Measurements from ENCODE around the gene CFAP20DC.
"Not testable (repeated sequence)": the region's sequence is repeated elsewhere in the genome, so short reads cannot be mapped to it uniquely, and the experiment has no call there.

CFAP20DC gene

DNA sequence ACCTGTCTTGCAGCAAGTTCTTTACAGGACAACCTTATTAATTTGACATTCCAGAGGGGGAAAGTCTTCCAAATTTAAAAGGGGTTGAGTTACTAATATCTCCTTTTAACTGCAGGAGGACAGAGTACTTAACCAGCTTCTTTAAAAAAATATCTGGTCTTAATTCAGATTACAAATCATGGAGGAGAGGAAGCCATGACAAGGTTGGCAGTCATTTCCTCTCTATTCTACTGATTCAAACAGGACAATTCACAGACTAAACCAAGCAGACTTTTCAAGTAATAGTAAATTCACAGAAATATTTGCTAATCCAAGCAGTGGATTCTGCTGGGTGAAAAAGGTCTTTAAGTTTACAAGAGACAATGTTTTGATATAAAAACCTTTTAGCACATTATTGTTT is 185.3 kb downstream of the CFAP20DC start:
- DNase-seq = no peak

DNA sequence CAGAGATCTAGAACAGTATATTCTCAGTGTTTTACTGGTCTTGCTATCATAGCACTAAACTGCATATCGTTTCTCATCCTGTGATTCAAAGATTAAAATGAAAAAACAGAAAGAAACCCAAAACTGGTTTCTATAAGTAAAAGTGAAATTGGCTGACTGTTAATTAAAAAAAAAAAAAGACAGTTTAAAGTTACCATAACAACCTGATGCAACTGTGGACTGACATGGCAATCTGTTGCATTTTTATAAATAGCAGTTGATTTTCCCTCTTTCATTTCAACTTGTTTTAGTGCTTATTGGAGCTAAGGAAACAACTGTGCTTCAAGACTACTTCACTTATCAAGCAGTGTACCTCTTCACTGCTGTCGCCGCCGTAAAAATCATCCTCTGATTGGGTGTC is 186.6 kb downstream of the CFAP20DC start:
- no peak for DNase-seq

DNA sequence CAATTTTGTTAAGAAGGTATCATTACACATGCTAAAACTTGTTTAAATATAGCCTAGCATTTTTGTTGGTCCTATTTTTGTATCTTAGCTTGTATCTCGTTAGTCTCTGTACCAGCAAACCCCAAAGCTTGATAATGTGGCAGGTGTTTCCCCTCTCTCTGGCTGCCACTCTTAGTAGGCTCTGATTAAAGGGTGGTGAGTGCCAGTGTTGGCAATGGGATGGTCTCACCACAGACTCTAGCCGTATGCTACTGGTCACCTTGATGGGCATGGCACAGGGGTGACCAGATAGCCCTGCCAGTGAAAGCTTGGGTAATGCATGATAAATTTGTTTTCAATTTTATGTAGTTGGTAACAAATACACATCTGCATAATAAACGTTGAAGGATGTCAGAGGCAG is 188.3 kb downstream of the CFAP20DC start:
- DNase-seq = no peak

DNA sequence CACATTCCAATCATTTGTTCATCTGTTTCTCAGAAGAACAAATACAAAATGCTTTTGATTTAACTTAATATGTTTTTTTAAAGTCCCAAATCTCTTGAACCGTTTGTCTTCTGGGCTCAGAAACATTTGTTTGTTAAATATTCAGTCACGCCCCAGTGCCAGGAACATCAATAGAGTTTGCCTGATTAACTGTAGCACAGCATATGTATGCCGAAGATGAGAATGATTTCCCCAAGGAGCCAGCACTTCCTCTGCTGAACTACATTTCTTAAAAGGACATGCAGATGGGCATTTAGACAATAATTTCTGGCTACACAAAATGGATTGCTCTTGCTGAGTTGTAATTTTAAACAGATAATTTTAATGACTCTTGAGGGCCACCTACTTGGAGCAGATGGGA is 191.7 kb downstream of the CFAP20DC start:
- no peak for DNase-seq

DNA sequence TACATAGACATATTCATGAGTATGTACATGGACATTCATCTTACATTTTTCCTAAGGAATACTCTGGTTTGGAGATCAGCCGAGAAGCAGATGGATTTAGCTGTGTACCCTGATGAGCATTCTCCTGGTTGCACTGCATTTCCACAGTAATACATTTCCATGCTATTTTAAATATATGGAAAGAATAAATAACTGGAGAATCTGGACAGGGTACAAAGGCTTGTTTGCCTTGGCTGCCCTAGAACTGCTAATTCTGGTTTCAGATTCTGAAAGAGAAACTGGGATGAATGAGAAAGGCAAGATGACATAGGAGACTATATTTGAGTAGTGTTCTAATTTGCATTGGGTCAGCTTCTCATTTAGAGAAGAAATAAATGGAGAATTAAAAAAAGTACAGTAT is 192.4 kb downstream of the CFAP20DC start:
- no peak for DNase-seq

DNA sequence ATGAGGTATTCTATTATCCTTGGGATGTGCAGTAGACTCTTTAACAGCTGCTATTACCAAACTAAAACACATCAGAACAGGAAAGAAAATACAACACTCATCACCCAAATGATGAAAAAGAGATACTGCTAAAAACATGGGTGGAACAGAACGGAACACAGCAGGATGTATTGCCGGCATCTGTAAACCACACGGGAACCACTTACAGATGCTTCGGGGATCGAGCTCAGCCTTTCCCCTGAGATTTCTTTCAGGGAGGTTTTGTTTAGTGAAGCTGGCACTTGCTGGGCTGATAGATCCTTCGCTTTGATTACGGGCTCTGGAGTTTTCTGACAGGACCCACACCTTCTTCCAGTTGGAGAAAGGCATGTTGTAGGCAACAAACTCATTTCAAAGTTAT is 201.0 kb downstream of the CFAP20DC start:
- no peak for DNase-seq

DNA sequence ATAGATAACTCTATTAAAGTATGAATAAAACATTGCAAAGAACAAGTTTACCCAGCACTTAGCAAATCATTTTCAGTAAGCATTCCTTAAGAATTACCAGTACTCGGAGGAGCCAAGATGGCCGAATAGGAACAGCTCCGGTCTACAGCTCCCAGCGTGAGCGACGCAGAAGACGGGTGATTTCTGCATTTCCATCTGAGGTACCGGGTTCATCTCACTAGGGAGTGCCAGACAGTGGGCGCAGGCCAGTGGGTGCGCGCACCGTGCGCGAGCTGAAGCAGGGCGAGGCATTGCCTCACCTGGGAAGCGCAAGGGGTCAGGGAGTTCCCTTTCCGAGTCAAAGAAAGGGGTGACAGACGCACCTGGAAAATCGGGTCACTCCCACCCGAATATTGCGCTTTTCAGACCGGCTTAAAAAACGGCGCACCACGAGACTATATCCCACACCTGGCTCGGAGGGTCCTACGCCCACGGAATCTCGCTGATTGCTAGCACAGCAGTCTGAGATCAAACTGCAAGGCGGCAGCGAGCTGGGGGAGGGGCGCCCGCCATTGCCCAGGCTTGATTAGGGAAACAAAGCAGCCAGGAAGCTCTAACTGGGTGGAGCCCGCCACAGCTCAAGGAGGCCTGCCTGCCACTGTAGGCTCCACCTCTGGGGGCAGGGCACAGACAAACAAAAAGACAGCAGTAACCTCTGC is 207.6 kb downstream of the CFAP20DC start:
- DNase-seq = not testable (repeated sequence)

DNA sequence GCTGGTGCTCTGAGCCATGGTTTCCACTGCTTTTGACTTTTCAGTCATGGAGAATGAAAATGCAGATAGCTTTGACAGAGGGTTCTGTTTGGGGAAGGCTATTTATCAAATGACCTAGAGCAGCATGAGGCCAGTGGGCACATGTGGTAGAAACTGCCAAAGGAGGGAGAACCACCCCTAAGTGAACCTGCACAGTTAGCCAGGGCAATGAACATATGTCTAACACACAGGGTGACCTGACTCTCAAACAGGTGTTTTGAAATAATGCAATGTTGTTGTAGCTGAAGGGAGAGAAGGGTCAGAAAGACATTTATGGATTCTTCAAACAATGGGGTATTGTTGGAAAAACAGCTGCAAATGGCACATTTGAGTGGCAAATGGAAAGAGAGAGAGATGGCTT is 208.9 kb downstream of the CFAP20DC start:
- DNase-seq = no peak

DNA sequence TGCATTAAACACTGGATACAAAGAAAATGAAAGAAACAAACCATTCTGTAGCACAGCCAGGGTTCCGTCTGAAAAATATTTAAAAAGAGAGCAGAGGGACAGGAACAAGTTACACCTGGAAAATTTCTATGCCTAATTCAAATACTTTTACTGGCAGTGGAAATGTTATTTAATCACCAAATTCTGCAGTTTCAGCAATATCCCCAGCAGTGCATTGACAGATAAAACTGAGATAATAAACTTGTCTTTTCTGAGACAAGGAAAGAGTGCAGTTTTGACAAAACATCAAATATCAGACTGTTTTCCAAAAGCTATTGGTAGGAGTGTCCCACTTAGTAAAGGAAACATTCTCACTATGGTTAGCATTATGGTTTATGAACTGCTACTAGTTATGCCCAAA is 209.9 kb downstream of the CFAP20DC start:
- DNase-seq = no peak

DNA sequence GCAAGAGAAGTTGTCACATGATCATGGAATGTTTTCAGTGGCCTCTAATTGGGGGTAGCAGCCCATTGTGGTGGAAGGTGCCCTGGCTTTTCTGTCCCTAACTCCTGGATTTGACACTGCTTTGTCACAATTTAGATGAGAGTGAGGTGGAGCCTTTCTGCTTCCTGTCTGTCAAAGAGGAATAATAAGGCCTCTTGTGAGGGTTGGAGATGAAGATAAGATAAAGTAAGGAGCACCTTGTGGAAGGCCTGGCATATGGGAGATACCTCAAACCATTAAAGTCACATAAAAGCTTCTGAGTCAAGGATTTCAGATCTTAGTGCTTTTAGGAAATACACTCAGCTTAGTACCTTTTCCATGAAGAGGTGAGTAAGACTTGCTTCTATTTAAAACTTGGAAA is 210.6 kb downstream of the CFAP20DC start:
- DNase-seq = no peak

DNA sequence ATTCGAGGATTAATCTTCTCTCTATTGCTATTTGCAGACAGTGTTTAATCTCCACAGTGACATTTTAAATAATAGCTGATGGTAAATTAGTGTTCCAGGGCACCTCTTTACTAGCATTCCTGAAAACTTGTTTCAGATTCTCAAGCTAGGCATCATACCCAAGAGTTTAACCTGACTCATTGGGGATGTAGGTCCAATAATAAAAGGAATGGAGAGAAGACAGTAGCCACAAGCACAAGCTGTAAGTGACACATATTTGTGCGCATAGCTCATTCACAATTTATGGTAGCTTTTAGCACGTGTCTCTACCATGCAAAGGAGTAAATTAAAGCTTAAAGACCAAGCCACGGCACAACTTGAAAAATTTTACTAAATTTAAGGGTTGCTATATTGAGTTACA is 212.0 kb downstream of the CFAP20DC start:
- DNase-seq = no peak

DNA sequence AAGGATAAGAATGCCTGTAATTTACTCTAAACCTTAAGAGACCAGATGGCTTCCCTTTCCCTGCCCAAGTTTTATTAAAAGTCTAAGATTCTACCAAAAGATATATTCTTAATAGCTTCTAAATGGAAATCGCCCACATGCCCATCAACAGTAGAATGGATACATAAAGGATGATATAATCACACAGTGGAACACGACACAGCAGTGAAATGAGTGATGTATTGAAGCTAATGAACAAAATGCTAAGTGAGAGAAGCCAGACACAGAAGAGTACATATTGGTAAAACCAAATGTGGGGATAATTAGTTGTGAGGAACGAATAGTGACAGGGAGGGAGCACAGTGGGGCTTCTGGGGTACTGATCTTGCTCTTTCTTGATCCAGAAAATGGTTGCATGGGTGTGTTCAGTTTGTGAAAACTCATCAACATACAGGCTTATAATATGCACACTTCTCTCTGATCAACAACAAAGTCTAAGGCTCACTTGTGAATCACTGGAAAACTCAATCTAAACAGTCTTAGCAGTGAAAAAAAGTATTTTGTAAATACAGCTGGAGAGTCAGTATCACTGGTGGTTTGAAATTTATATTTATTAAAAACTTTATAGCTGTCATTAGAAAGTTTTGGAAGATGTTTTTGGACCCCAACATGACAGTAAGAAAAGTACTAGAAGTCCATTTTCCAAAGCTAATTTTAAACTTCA is 212.5 kb downstream of the CFAP20DC start:
- DNase-seq = no peak

DNA sequence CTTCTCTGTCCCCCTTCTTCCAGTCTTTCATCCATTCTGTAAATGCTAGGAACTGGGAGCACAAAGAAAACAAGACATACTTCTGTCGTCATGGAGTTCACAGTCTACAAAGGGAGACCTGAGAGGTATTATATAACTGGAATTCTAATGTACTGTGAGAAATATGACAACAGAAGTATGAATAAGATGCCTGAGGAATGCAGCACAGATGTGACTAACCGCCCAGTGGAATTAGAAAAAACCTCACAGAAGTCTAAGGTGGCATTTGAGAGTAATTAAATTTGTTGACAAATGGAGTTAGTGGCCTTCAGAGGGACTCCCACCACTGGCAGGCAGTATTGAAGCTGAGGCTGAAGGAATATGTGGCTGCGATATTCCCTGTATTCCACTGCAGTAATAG is 214.7 kb downstream of the CFAP20DC start:
- no peak for DNase-seq

DNA sequence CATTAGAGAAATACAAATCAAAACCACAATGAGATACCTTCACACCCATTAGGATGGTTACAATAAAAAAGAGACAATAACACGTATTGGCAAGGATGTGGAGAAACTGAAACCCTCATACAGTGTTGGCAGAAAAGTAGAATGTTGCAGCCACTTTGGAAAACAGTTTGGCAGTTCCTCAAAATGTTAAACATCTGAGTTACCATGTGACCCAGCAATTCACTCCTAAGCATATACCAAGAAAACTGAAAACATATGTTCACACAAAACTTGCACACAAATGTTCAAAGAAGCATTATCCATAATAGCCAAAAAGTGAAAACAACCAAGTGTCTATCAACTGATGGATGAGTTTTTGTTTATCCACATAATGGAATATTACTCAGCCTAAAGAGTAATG is 216.3 kb downstream of the CFAP20DC start:
- DNase-seq = no peak

DNA sequence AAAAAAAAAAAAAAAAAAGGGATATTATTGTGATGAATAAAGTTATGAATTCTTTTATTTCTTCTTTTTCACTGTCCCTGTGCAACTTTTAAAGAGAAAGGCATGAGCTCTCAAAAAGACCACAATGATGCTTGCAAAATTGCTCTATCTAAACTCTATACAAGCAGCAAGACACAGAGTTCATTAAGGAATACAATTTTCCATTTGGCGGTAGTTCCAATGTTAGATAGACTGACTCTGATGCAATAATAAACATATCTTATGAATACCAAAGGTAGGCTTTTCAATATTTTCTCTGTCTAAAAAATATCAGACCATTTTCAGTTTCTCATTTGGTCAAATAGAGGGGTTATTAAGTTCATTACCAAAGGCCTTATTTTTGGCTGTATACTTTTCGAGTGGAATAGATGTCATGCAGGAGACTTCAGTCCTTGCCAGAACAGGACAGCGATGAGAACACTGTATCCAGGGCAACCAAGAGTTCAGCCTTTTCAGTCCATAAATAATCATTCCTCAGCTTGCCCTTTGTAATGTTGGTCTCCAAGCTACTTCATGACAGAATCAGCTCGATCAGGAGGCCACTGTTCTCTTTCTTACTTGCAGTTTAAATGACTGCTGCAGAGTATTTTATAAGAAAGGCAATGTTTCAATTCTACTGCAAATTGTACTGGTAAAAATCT is 220.4 kb downstream of the CFAP20DC start:
- DNase-seq = no peak

DNA sequence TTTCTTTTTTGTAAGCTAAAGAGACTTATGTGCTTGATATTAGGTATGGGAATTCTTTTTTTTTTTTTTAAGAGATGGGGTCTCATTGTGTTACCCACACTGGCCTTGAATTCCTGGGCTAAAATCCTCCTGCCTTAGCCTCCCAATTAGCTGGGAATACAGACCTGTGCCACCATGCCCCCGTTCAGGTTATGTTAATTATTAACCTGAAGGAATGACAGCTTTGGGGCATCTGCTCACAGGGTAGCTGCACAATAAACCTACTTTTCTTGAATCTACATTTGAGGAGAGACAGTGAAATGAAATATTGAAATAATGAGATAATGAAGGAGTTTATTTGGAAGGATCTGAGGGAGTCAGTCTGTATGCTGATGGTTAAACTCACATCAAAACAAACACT is 225.0 kb downstream of the CFAP20DC start:
- no peak for DNase-seq

DNA sequence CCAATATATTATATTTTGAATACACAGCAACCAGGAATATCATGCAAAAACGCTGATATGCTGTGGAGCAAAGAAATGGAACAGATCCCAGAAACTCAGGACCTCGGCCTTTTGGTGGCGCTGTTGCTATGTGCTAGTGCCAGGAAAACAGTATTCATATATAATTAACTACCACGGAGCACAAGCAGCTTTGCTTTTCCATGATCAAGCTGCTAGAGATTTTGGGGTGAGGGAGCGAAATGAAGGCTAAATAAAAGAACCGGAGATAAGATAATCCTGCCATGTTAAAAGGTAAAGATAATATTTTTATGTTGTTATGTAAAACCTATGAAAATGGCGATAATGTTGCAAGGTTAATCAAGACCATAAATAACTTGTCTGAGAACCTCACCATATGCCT is 225.5 kb downstream of the CFAP20DC start:
- no peak for DNase-seq

DNA sequence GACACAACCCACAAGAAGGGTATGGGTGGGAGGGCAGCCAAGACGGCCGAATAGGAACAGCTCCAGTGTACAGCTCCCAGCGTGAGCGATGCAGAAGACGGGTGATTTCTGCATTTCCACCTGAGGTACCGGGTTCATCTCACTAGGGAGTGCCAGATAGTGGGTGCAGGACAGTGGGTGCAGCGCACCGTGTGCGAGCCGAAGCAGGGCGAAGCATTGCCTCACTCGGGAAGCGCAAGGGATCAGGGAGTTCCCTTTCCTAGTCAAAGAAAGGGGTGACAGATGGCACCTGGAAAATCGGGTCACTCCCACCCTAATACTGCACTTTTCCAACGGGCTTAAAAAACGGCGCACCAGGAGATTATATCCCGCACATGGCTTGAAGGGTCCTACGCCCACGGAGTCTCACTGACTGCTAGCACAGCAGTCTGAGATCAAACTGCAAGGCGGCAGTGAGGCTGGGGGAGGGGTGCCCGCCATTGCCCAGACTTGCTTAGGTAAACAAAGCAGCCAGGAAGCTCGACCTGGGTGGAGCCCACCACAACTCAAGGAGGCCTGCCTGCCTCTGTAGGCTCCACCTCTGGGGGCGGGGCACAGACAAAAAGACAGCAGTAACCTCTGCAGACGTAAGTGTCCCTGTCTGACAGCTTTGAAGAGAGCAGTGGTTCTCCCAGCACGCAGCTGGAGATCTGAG is 243.1 kb downstream of the CFAP20DC start:
- DNase-seq = not testable (repeated sequence)

DNA sequence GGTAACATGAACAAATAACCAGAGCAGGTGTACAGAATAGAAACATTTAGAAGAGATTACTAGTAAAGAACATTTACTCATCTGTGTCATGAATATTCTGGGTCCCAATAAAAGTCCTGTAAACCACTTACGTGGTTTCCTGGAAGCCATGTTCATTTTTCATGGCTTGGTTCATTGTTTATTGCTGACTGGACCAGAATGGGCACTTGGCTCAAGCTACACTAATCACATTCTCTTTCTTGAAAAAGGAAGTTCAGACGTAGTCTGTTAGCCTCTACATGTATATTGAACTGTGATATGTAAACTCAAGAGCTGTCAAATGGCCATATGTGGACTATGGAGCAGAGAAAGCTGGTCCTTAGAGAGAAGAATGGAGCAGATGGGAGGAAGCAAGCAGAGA is 244.9 kb downstream of the CFAP20DC start:
- no peak for DNase-seq

DNA sequence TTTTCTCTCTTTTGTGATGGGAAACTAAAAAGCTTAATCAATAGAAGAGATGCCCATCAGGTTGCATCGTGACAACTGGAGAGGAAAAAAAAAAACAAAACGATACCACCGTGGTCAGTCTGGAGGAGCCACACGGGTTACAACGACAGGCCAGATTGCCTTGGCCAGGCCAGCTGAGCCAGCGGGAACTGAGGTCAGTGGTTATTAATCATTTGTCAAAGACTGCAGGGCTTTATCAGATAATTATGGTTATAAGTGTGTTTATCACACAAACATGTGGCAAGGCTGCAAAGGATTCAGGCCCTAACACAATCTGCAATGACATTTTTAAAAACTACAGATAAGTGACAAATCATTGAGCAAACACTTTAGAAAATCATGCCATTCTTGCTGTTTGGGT is 248.3 kb downstream of the CFAP20DC start:
- no peak for DNase-seq

DNA sequence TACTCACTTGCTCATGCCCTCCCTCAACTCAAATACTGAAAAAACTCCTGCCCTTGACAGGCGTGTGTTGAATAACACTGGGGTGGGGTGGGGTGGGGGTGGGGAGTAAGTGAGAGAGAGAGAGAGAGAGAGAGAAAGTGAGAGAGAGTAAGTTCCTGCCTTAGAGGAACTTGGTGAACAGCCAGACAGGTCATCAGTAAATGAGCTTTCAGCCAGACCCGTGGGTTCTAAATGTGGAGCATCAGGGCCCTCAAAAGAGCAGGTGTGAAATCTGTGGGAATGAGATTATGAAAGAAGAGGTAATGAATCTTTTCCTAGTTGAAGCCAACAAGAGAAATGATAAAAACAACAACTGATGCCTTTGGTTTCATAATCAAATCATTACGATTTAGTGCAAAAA is 248.9 kb downstream of the CFAP20DC start:
- no peak for DNase-seq

DNA sequence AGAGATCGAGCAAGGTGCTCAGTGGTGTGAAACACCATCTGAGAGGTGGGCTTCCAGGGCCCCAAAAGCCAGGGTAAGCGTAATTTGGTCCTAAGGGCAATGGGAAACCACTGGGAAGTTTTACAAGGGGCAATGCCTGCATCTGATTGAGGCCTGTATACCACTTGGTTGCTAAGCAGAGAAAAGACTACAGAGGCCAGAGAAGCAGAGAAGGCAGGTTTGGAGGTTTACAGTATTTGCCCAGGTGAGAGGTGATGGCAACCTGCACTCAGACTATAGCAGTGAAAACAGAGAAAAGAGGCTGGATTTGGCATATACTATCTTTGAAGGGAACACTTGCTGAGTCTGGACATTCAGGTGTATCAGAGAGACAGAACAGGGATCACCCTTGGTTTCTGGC is 249.8 kb downstream of the CFAP20DC start:
- DNase-seq = no peak

DNA sequence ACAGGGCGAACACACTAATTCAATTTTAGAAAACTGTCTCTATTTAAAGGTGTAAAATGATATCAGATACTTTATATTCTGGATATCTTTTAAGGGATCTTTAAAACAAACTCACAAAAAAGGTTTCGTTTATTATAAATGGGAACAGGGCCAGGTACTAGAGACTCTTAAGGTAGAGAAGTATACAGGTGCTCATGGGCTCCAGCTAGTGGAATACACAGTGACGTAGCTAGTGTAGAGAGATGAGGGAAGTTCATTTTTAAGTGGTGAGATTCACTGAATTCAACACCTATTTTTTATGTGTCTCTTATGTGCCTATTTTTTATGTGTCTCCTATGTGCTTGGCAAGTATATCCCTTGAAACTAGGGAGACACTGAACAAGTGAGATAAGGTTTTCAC is 250.6 kb downstream of the CFAP20DC start:
- DNase-seq = no peak

DNA sequence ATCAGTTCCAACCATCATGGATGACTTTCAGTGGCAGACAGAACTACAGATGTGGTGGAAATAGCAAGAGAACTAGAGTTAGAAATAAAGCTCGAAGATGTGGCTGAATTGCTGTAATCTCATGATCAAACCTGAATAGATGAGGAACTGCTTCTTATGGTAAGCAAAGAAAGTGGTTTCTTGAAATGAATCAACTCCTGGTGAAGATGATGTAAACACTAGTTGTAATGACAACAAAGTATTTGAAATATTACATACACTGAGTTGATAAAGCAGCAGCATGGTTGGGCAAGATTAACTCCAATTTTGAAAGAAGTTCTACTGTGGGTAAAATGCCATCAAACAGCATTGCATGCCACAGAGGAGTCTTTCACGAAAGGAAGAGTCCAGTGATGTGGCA is 251.5 kb downstream of the CFAP20DC start:
- DNase-seq = no peak

All from activated effector memory CD4-positive, alpha-beta T cell treated with Interleukin-2 at 50 U/mL for 16 hours (primary cell).